OCI-LY7 (cell line): ENCODE data around the gene ENOX1.

Experiments
- EZH2phosphoT487 ChIP-seq: fragments of 200-600 bp; sonication (generic); IDR thresholded peaks from 2 replicates; pipeline ENCODE4 v1.6.1; 2018; ENCODE audit warnings: low read depth, borderline replicate concordance, mild to moderate bottlenecking, mixed run types, antibody characterized with exemption, low read length, moderate library complexity, mixed read lengths
- TF ChIP-seq, protein P1 (sequence below): fragments of 200-600 bp; sonication (generic); conservative IDR thresholded peaks from 2 replicates; pipeline ENCODE4 v1.5.1; 2014; ENCODE audit warnings: mild to moderate bottlenecking, antibody characterized with exemption, low read length, moderate library complexity, mixed read lengths

DNA sequence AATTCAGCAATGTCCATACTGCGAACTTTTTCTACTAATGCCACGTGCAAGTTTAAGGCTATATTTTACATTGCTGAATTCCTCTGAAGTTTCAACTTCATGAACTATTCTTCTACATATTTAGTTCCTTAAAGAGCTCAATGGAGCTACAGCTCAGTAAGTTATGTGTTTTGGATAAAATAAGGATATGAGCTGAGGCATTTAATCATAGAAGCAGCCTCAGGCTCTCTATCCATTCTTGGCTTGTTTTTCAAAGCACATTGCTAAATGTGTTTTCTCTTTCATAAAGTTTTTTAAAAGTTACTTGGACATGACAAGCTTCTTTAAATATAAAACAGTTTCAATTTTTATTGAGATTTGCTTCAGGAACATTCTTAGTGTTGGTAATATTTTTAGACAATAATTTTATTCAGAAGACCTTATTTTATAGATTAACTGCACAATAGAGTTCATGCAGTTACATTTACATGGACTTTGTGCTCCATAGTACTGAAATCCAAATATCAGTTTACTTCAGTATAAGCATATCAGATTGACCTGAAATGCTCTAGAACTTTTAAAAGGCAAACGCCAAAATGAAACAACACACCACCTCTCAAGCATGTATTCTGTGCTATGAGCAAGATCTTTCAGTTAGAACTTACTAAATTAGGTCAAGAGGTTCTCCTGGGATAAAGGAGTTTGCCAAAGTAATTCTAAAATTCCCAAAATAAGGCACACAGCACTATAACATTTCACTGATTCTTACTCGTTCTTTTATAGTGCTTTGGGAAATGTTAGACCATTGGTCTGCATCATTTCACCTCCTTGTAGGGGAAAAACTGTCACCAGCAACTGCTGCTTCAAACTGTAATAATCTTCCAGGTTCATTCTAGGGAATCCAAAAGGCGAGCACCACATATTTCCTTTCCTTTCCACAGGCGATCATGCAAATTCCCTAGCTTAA, 275.5 kb downstream of the ENOX1 start:
- no peak for TF ChIP-seq EZH2phosphoT487
- TF ChIP-seq, protein P1, sequence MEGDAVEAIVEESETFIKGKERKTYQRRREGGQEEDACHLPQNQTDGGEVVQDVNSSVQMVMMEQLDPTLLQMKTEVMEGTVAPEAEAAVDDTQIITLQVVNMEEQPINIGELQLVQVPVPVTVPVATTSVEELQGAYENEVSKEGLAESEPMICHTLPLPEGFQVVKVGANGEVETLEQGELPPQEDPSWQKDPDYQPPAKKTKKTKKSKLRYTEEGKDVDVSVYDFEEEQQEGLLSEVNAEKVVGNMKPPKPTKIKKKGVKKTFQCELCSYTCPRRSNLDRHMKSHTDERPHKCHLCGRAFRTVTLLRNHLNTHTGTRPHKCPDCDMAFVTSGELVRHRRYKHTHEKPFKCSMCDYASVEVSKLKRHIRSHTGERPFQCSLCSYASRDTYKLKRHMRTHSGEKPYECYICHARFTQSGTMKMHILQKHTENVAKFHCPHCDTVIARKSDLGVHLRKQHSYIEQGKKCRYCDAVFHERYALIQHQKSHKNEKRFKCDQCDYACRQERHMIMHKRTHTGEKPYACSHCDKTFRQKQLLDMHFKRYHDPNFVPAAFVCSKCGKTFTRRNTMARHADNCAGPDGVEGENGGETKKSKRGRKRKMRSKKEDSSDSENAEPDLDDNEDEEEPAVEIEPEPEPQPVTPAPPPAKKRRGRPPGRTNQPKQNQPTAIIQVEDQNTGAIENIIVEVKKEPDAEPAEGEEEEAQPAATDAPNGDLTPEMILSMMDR = no peak
